Upper lobe of right lung (tissue), 1 donor: Measurements from ENCODE around the gene MAFG. TPM values are rescaled to one million over a fixed set of nuclear protein-coding genes. Genes with fewer than 3 reads are reported as not detected.

Source experiments
- ATAC-seq: fragments of 200-7000 bp; cut with Tn5 transposase; one replicate; pipeline ENCODE4 v1.9.1; 2020; ENCODE audit warnings: mild to moderate bottlenecking, moderate library complexity
- DNase-seq: peaks from one replicate; pipeline ENCODE4 v3.0.0-alpha.2; 2020
- H3K27ac ChIP-seq: fragments of 200-600 bp; one replicate; pipeline ENCODE4 v1.8.0; 2022
- H3K27me3 ChIP-seq: fragments of 200-600 bp; one replicate; pipeline ENCODE4 v1.8.0; 2022; ENCODE audit warnings: mild to moderate bottlenecking
- H3K36me3 ChIP-seq: fragments of 200-600 bp; one replicate; pipeline ENCODE4 v1.8.0; 2022
- H3K4me1 ChIP-seq: fragments of 200-600 bp; one replicate; pipeline ENCODE4 v1.8.0; 2022
- H3K4me3 ChIP-seq: fragments of 200-600 bp; one replicate; pipeline ENCODE4 v1.8.0; 2022; ENCODE audit warnings: mild to moderate bottlenecking
- H3K9me3 ChIP-seq: fragments of 200-600 bp; one replicate; pipeline ENCODE4 v1.8.0; 2022
- intact Hi-C: fragments of 100-400 bp; cut with DNase I; formaldehyde crosslinking; loops from one replicate; pipeline ENCODE4 v1.11.0; 2022
- total RNA-seq: library from RNA; stranded (reverse); fragmentation: NEBNext Ultra II Directional; extraction: Animal tissue kit (Norgen Biotek cat#: 25700); gene quantifications from one replicate; pipeline ENCODE4 v1.2.1, GENCODE V29; 2021
- TF ChIP-seq, protein P1 (sequence below): fragments of 200-600 bp; IDR thresholded peaks from one replicate; pipeline ENCODE4 v1.8.0; 2022; ENCODE audit warnings: antibody characterized with exemption
- donor health status: DM: no; HTN: yes; CAD: no; lungs with severe emphysema.

Gene MAFG
- total RNA-seq, 1 donor from 2014 or later = 35.9 TPM

DNA sequence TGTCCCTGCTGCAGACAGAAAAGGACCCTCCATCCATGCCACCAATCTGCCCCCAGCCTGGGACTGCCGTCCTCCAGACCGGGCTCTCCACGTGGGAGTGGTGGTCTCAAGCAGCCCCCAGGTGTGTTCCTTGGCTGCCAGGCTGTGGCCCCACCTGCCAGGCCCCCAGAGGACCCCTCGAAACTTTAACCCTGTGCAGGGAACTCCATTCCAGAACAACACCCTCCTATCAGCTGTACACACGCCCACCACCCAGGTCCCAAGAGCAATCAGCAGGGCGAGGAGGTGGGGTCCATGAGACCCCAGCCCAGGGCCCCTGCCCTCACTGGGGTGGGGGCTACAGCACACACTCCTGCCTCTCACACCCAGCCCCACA, 8.2 kb upstream of the MAFG start:
- Histone ChIP-seq H3K4me1 (peaks cover 14% of the 10 kb centered on the region), H3K36me3 (no peaks in the 10 kb centered on the region), H3K27me3 (no peaks in the 10 kb centered on the region), H3K9me3 (no peaks in the 10 kb centered on the region), H3K4me3 (no peak overlapping the region), H3K27ac (no peak overlapping the region)
- DNase-seq (no peak), ATAC-seq (no peak)
- intact Hi-C loops = no loop called here
- TF ChIP-seq, protein P1, sequence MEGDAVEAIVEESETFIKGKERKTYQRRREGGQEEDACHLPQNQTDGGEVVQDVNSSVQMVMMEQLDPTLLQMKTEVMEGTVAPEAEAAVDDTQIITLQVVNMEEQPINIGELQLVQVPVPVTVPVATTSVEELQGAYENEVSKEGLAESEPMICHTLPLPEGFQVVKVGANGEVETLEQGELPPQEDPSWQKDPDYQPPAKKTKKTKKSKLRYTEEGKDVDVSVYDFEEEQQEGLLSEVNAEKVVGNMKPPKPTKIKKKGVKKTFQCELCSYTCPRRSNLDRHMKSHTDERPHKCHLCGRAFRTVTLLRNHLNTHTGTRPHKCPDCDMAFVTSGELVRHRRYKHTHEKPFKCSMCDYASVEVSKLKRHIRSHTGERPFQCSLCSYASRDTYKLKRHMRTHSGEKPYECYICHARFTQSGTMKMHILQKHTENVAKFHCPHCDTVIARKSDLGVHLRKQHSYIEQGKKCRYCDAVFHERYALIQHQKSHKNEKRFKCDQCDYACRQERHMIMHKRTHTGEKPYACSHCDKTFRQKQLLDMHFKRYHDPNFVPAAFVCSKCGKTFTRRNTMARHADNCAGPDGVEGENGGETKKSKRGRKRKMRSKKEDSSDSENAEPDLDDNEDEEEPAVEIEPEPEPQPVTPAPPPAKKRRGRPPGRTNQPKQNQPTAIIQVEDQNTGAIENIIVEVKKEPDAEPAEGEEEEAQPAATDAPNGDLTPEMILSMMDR = no peak

DNA sequence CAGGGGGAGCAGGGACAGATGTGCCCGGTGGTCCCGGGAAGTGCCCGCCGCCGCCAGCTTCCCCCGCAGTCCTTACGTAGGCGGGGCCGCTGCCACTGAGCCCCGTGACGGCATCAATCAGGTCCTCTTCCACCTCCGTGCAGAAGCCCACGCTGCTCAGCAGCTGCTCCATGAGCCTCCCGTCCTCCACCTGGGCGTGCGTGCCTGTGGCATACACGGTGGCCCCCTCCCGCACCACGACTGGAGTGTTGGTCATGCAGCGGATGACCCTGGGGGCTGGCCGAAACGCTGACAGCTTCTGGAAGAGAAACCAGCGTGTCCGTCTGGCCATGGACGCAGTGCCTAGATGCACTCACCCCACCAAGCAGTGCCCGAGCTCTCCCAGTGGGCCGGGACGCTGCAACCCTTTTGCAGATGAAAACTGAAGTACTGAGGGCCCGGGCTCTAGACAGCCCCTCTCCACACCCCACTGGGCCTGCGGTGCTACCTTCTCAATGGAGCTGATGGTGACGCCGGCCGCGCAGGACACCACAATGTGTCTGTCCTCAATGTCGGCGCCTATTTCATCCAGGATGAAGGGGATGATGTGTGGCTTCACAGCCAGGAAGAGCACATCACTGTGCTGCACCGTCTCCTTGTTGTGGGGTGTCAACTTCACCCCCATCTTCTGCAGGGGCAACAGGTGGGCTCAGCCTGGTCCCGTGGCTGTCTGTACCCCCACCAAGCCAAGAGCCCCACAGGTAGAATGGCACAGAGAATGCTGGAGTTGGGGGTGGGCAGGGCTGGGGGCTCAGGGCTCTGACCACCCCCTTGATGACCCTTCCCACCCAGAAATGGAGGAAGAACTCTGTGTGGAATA, 7.5 kb upstream of the MAFG start:
- peaks cover 14% of the 10 kb centered on the region for H3K4me1 ChIP-seq
- no peak overlapping the region for H3K27ac ChIP-seq
- ATAC-seq (no peak), DNase-seq (peak; percentile 64)
- no peak overlapping the region for H3K4me3 ChIP-seq
- H3K27me3 ChIP-seq = no peaks in the 10 kb centered on the region
- intact Hi-C loops = no loop called here
- TF ChIP-seq, protein P1 = no peak
- no peaks in the 10 kb centered on the region for H3K9me3 ChIP-seq
- H3K36me3 ChIP-seq = no peaks in the 10 kb centered on the region

DNA sequence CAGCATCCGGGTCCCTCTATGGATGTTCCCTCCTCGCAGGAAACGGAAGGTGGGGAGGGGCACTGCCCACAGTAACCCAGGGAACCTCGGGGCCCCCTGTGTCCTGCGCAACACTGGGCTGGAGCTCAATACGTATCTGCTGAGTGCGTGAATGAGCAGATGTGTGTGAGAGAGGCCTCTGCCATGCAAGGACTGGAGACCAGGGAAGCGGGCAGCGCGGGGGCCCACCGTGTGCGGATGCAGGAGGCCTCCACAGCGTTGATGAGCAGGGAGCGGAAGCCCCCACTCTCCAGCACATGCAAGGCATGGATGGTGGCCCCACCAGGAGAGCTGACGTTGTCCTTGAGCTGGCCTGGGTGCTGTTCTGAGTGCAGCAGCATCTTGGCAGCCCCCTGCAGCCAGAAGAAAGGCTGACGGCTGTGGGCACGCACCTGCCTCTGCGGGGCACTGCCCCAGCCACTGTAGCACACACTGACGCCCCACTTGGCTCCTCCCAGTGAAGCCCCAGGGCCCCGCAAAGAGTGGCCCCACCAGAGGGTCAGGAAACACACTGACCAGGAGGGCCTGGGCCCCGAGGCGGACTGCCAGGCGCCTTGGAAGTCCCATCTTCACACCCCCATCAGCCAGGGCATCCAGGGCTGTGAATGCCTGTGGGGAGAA, 6.7 kb upstream of the MAFG start:
- no peak for DNase-seq
- no peaks in the 10 kb centered on the region for H3K36me3 ChIP-seq
- TF ChIP-seq, protein P1 = no peak
- H3K27me3 ChIP-seq = no peaks in the 10 kb centered on the region
- no peaks in the 10 kb centered on the region for H3K9me3 ChIP-seq
- H3K4me3 ChIP-seq = no peak overlapping the region
- no peak for ATAC-seq
- peaks cover 14% of the 10 kb centered on the region for H3K4me1 ChIP-seq
- no peak overlapping the region for H3K27ac ChIP-seq
- intact Hi-C loops = no loop called here

DNA sequence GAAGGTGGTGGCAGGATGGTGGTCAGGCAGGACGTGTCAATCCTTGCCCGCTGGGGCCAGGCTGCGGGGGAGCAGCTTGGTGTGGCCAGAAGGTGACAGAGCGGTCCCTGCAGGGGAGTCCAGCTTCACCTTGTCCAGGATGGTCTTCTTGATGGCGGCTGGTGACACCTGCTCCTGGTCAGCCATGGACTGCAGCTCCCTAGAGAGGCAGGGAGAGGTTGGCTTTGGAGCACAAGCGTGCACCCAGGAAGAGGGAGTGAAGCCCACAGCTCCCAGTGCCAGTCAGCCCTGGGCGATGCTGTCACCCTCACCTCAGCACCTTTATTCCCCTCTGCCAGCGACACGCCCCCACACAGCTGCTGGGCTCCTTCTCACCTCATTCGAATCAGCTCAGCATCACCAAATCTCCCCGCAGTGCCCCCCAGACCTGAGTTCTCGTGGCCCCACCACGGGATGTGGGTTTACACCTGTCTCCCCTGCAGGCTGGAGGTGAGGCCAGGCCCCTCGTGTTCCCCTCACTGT, 5.7 kb upstream of the MAFG start:
- H3K27me3 ChIP-seq = no peaks in the 10 kb centered on the region
- H3K4me1 ChIP-seq = peaks cover 23% of the 10 kb centered on the region
- intact Hi-C loops = no loop called here
- peak; percentile 66 for DNase-seq
- no peaks in the 10 kb centered on the region for H3K36me3 ChIP-seq
- H3K27ac ChIP-seq = no peak overlapping the region
- TF ChIP-seq, protein P1 = no peak
- no peak overlapping the region for H3K4me3 ChIP-seq
- no peak for ATAC-seq
- H3K9me3 ChIP-seq = no peaks in the 10 kb centered on the region

DNA sequence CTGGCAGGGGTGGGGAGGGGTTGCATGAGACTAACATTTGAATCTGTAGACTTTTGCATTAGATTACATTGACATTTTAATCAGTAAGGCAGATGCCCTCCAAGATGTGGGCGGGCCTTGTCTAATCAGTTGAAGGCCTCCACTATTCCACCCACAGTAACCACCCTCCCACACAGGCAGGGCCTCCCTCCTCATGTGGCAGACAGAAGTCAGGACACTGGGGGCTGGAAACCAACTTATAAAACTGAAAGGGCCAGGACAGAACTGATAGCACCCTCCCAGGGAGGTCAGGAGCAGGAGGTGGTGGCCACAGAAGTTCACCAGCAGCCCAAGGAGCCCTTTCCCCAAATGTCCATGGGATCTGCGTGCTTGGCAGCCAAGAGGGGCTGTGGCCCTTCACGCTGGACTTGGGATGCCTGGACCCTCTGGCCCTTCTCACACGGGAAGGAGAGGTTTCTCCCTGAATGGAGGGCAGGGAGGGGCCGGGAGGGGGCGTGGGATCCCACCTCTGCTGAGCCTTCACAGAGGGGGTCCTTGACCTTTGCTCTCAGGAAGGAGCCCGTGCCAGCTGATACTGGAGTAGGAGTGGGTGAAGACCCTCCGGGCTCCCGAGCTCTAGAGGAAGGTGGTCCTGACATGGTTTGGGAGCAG, 4.9 kb upstream of the MAFG start:
- TF ChIP-seq, protein P1 = no peak
- no peaks in the 10 kb centered on the region for H3K36me3 ChIP-seq
- intact Hi-C loops = no loop called here
- ATAC-seq = no peak
- H3K27me3 ChIP-seq = no peaks in the 10 kb centered on the region
- H3K4me3 ChIP-seq = no peak overlapping the region
- peaks cover 19% of the 10 kb centered on the region for H3K4me1 ChIP-seq
- no peaks in the 10 kb centered on the region for H3K9me3 ChIP-seq
- no peak for DNase-seq
- no peak overlapping the region for H3K27ac ChIP-seq
